Endothelial cell of umbilical vein (primary cell): Measurements from ENCODE around the gene RAB4B.

ENCODE experiments used
- EZH2 ChIP-seq: IDR thresholded peaks from 2 replicates; pipeline ENCODE4 v1.6.1; 2012; ENCODE audit warnings: borderline replicate concordance, low read depth, mild to moderate bottlenecking, moderate library complexity, low read length, inconsistent platforms; ENCODE audit not compliant: severe bottlenecking
- FOS ChIP-seq: IDR thresholded peaks from 2 replicates; pipeline ENCODE4 v1.6.1; 2011; ENCODE audit warnings: mild to moderate bottlenecking, low read length, moderate library complexity, borderline replicate concordance; ENCODE audit not compliant: insufficient read depth
- JUN ChIP-seq: IDR thresholded peaks from 2 replicates; pipeline ENCODE4 v1.6.1; 2011; ENCODE audit warnings: borderline replicate concordance, low read depth; ENCODE audit not compliant: insufficient read length, insufficient read depth
- MYC ChIP-seq: IDR thresholded peaks from one replicate; pipeline ENCODE4 v1.6.1; 2011; ENCODE audit warnings: mild to moderate bottlenecking, low read depth, low read length
- POLR2A ChIP-seq: IDR thresholded peaks from 2 replicates; pipeline ENCODE4 v1.6.1; 2012; ENCODE audit warnings: low read depth, mild to moderate bottlenecking, control low read depth, low read length
- POLR2AphosphoS5 ChIP-seq: IDR thresholded peaks from 2 replicates; pipeline ENCODE4 v1.6.1; 2012; ENCODE audit warnings: low read depth, mild to moderate bottlenecking, control low read depth, low read length, moderate library complexity; ENCODE audit not compliant: insufficient read depth
- TF ChIP-seq, protein P1 (sequence below), 2 donors: IDR thresholded peaks; 1 replicate in 1 of 2; 2 replicates in 1 of 2; pipeline ENCODE4 v1.5.1; 2011; ENCODE audit warnings: low read length in 2 of 2, mild to moderate bottlenecking in 2 of 2, moderate library complexity in 2 of 2, control low read depth in 1 of 2, inconsistent platforms in 1 of 2, low read depth in 1 of 2; ENCODE audit not compliant: insufficient read depth in 1 of 2; ENCODE audit errors: extremely low read depth in 1 of 2

DNA sequence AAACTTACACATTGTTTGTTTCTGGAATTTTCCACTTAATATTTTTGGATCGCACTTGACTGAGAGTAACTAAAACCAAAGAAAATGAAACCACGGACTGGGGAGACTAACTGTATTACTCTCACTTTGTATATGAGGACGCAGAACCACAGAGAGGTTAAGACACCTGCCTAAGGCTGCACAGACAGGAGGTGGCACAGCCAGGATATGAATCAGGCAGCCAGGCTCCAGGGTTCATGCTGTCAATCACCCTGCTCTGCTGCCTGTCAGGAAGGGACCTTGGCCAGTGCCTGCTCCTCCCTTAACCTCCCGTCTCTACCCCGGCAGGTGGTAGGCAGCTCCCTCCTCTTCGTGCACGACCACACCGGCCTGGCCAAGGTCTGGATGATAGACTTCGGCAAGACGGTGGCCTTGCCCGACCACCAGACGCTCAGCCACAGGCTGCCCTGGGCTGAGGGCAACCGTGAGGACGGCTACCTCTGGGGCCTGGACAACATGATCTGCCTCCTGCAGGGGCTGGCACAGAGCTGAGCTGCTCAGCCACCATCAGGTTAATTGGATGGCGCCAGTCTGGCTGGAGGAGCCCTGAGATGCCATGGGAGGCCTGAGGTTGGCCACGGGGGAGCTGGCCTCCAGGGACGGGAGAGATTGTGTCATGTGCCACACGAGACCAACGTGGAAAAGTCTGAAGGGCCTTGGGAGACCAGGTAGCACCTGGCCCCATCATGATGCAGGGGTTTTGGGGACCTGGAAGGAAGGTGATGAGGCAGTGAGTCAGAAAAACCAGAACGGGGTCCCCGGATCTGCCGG is 38.8 kb upstream of the RAB4B start:
- TF ChIP-seq JUN (no peak), POLR2A (no peak), POLR2AphosphoS5 (no peak), MYC (no peak), EZH2 (no peak), FOS (no peak)
- TF ChIP-seq, protein P1, sequence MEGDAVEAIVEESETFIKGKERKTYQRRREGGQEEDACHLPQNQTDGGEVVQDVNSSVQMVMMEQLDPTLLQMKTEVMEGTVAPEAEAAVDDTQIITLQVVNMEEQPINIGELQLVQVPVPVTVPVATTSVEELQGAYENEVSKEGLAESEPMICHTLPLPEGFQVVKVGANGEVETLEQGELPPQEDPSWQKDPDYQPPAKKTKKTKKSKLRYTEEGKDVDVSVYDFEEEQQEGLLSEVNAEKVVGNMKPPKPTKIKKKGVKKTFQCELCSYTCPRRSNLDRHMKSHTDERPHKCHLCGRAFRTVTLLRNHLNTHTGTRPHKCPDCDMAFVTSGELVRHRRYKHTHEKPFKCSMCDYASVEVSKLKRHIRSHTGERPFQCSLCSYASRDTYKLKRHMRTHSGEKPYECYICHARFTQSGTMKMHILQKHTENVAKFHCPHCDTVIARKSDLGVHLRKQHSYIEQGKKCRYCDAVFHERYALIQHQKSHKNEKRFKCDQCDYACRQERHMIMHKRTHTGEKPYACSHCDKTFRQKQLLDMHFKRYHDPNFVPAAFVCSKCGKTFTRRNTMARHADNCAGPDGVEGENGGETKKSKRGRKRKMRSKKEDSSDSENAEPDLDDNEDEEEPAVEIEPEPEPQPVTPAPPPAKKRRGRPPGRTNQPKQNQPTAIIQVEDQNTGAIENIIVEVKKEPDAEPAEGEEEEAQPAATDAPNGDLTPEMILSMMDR (IDR thresholded peaks at IDR 0.05; ENCODE audit: extremely low read depth in 1 of 2, insufficient read depth in 1 of 2, low read depth in 1 of 2, low read length in 2 of 2): no peak
